ENCODE measurements around the gene IFNLR1. TPM values are rescaled to one million over a fixed set of nuclear protein-coding genes. Genes with fewer than 3 reads are reported as not detected.

IFNLR1 gene
- total and polyA plus RNA-seq, 12 donors = 0.51 to 3.7 (median 2.4) TPM

DNA sequence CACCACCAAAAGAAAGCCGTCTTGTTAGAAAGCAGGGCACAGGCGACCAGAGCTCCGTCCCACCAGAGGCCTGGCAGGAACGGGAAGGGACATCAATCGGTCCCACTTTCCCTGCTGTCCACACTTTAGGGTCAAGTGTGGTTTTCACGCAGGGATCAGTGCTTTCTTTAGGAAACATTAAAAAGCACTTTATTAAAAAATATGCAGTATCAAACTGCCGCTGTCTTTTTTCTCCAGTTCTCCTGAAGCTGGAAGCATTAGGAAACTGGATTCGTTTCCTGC, 437 bp downstream of the IFNLR1 start:
- peaks cover 0 to 40% (median 12%) of the 10 kb centered on the region in 9 donors for H3K4me1 ChIP-seq
- no peaks in the 10 kb centered on the region for H3K9me3 ChIP-seq
- H3K27me3 ChIP-seq = peaks cover 0 to 29% (median 15%) of the 10 kb centered on the region in 7 donors
- no peak for ATAC-seq
- WGBS, 2 donors = 39 to 48% methylated on average over 8 of the region's 8 CpGs
- intact Hi-C loops (cut with DNase I) = no loop called here
- DNase-seq = no peak
- no peaks in the 10 kb centered on the region for H3K36me3 ChIP-seq
- TF ChIP-seq, protein P1, sequence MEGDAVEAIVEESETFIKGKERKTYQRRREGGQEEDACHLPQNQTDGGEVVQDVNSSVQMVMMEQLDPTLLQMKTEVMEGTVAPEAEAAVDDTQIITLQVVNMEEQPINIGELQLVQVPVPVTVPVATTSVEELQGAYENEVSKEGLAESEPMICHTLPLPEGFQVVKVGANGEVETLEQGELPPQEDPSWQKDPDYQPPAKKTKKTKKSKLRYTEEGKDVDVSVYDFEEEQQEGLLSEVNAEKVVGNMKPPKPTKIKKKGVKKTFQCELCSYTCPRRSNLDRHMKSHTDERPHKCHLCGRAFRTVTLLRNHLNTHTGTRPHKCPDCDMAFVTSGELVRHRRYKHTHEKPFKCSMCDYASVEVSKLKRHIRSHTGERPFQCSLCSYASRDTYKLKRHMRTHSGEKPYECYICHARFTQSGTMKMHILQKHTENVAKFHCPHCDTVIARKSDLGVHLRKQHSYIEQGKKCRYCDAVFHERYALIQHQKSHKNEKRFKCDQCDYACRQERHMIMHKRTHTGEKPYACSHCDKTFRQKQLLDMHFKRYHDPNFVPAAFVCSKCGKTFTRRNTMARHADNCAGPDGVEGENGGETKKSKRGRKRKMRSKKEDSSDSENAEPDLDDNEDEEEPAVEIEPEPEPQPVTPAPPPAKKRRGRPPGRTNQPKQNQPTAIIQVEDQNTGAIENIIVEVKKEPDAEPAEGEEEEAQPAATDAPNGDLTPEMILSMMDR (IDR thresholded peaks at IDR 0.05) = no peak
- H3K4me3 ChIP-seq = peak overlapping the region; percentile 35 to 66 (median 59)
- peak overlapping the region in 7 of 10 donors; percentile 30 to 69 (median 53) for H3K27ac ChIP-seq

DNA sequence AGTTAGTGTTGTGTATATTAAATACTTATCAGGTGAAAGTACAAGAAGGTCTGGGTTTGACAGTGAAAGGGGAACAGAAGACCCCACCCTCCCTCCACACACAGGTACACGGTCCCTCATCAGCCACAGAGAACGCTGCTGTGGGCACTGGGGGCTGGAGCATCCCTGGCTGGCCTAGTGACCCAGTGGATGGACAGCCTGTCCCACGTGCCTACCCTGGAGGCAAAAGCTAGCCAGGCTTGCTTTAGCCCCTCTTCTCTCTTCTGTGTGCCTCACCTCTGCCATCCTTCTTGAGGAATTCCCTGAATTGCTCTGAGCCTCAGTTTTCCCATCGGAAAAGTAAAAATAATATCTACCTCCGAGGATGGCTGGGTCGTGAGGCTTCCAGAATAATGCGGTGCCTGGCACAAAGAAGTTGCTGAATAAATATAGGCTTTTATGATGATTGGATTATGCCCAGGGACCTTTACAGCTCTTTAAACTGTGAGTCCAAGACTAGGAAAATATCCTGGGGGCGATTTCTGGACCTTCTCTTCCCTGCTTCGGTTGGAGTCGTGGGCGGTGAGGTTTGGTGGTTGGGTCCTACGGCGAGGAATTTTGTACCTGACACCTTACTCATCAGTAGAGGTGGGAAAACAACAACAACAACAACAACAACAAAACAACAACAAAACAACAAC, 918 bp downstream of the IFNLR1 start:
- 85% methylated on average over 13 of the region's 13 CpGs for WGBS, 2 donors
- Histone ChIP-seq H3K27me3 (peaks cover 0 to 29% (median 15%) of the 10 kb centered on the region in 7 donors), H3K4me3 (peak overlapping the region in 4 of 10 donors; percentile 54 to 62 (median 59)), H3K27ac (peak overlapping the region in 1 of 10 donors; percentile 45), H3K36me3 (no peaks in the 10 kb centered on the region), H3K4me1 (peaks cover 0 to 35% (median 12%) of the 10 kb centered on the region in 9 donors), H3K9me3 (no peaks in the 10 kb centered on the region)
- TF ChIP-seq, protein P1 (IDR thresholded peaks at IDR 0.05) = no peak
- DNase-seq = no peak
- intact Hi-C loops (cut with DNase I) = no loop called here
- ATAC-seq = no peak

DNA sequence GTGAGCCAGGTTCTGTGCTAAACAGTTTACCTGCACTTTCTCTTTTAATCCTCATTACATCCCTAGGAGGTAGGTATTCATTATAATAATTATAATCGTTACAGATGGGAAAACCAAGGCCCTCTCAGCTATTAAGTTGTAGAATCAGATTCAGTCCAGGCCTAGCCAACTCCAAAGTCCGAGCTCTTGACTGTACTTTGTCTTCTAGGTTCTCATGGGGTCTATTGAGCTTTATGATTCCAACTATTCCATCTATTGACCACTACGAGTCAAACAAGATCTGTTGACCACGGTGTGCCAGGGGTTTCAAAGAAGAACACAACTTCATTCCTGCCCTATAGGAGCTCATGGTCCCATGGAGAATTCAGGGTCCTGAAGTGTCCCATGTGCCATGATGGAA, 2.0 kb downstream of the IFNLR1 start:
- no peaks in the 10 kb centered on the region for H3K9me3 ChIP-seq
- H3K36me3 ChIP-seq = no peaks in the 10 kb centered on the region
- WGBS, 2 donors = 71 to 72% methylated on average over 4 of the region's 4 CpGs
- TF ChIP-seq, protein P1 (IDR thresholded peaks at IDR 0.05) = no peak
- ATAC-seq (no peak), DNase-seq (no peak)
- intact Hi-C loops (cut with DNase I) = no loop called here
- no peak overlapping the region for H3K27ac ChIP-seq
- H3K4me1 ChIP-seq = peaks cover 0 to 24% (median 12%) of the 10 kb centered on the region in 9 donors
- peaks cover 0 to 29% (median 15%) of the 10 kb centered on the region in 7 donors for H3K27me3 ChIP-seq
- no peak overlapping the region for H3K4me3 ChIP-seq

DNA sequence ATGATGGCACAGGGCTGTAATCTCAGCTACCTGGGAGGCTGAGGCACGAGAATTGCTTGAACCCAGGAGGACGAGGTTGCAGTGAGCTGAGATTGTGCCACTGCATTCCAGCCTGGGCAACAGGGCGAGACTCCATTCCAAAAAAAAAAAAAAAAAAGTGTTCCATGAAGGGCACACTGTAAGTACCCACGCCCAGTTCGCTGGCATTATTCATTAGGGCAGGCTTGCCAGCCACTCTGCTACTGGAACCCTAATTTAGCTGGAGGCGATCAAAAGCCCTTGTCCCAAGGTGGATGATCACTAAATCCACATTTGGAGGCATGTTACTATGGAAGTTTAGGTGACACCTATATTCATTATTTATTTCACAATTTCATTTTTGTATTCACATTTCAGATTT, 5.0 kb downstream of the IFNLR1 start:
- intact Hi-C loops (cut with DNase I) = no loop called here
- no peak overlapping the region for H3K27ac ChIP-seq
- ATAC-seq = peak in 2 of 8 donors; percentile 50 to 51
- H3K4me3 ChIP-seq = no peak overlapping the region
- TF ChIP-seq, protein P1 (IDR thresholded peaks at IDR 0.05) = no peak
- no peaks in the 10 kb centered on the region for H3K9me3 ChIP-seq
- peaks cover 0 to 6% (median 4%) of the 10 kb centered on the region in 9 donors for H3K4me1 ChIP-seq
- WGBS, 2 donors = 56 to 63% methylated on average over 6 of the region's 6 CpGs
- DNase-seq = no peak
- no peaks in the 10 kb centered on the region for H3K36me3 ChIP-seq
- peaks cover 0 to 19% (median 8%) of the 10 kb centered on the region in 7 donors for H3K27me3 ChIP-seq
